Femur (tissue), 1 donor: ENCODE data around the gene HLA-DRB5.
"Not testable (repeated sequence)": the region's sequence is repeated elsewhere in the genome, so short reads cannot be mapped to it uniquely, and the experiment has no call there.

ENCODE experiments used
- DNase-seq: peaks from one replicate; pipeline ENCODE4 v3.0.0-alpha.2; 2017

The HLA-DRB5 gene

GRCh38 chr6:32529697-32530430 is at the start of gene HLA-DRB5:
TSS of gene HLA-DRB5 (minus strand) at chr6:32530287. CDS start at chr6:32530224, 63 bp downstream.
- DNase-seq = no peak

- no peak for DNase-seq
These were observed 48.9 kb upstream of the HLA-DRB5 start for GRCh38 chr6:32578962-32579361.

DNA sequence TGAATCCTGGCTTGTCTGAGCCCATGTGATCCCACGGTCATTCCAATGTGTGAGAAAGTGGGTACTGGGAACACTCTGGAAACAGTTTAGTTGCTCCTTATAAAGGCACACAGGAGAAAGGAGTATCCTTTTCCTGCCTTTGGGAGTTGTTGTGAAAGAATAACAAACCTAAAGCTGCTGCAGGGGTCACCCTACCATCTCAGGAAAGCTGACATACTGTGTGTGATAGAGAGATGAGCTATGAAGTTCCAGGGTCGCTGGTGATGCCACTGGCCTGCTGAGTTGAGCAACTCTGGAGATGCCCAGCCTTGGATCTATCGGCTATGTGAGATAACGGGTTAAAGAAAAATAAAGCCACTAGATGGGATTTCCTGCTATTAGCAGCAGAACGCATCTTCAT is 47.4 kb upstream of the HLA-DRB5 start:
- not testable (repeated sequence) for DNase-seq

DNA sequence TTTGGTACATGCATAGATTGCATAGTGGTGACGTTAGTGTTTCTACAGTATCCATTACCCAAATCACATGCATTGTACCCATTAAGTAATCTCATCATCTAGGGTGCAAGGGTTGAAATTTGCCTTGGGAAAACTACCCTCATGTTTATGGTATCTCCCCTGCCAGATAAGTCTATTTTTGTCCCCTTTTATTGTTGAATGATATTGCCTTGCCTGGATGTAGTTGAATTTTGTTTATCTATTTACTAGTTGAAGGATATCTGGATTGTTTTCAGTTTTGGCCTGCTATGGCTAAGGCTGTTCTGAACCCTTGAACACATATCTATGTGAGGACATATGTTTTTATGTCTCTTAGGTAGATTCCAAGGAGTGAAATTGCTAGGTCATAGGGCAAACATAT is 46.2 kb upstream of the HLA-DRB5 start:
- DNase-seq = no peak

- no peak for DNase-seq
These were observed 40.3 kb upstream of the HLA-DRB5 start for GRCh38 chr6:32570363-32570905.

GRCh38 chr6:32568561-32568960 is 38.5 kb upstream of the HLA-DRB5 start:
- no peak for DNase-seq

DNA sequence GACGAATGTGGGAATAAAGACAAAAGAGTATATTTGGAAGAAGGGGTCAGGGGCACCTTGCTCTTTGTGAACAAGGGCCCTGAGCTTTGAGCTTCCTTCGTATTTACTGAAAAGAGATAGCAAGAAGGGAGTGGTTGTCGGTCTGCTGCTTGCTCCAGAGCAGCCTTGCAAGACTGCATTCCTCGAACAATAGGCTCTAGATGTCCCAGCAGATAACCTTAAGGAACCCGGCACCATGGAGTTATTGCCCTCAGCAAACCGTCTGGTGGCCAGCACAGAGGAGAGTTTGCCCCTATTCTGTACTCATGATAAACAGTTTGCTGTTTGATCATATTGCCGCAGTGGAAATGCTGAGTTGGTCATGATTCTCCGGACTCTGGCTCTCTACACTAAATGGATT is 36.9 kb upstream of the HLA-DRB5 start:
- no peak for DNase-seq

DNA sequence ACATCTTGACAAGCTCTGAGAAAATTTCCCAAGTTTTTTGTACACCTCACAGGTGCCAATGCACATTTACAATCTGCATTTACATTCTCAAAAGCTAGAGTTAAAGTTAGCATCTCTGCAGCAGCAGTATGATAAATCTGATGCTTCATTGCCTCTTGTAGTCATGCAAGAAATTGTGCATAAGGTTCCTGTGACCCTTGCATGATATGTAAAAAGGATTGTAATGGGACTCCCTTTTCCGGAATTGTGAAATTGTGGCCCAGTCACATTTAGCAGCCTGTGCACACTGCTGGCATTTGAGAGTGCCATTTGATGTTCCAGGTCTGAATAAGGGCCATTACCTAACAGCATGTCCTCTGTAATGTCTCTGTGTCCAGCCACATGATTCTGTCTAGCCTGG is 35.4 kb upstream of the HLA-DRB5 start:
- DNase-seq = no peak

DNA sequence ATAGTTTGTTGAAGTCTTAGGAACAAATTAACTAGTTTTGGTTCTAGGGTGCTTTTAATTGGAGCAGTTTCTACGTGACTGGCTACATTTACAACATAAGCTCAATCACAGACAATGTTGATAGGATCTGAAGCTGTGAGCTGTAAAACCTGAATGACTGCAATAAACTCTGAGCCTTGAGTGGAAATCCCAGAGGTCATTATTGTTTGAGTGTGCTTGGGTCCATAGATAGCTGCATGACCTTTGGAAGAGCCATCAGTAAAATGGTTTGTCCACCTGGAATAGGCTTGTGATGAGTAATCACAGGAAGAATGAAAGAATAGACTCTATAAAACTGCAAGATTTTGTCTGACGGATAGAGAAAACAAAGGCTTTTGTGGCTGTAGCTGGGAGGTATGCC is 32.9 kb upstream of the HLA-DRB5 start:
- no peak for DNase-seq

DNA sequence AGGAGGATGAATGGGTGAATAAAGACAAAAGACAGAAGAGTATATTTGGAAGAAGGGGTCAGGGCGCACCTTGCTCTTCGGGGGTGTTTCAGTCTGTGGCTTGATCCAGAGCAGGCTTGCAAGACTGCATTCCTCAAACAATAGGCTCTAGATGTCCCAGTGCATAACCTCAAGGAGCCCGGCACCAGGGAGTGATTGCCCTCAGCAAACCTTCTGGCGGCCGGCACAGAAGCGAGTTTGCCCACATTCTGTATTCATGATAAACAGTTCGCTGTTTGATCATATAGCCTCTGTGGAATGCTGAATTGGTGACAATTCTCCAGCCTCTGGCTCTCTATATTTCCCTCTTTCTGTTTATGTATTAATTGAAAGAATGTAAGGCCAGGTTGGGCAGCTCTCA is 29.7 kb upstream of the HLA-DRB5 start:
- no peak for DNase-seq

DNA sequence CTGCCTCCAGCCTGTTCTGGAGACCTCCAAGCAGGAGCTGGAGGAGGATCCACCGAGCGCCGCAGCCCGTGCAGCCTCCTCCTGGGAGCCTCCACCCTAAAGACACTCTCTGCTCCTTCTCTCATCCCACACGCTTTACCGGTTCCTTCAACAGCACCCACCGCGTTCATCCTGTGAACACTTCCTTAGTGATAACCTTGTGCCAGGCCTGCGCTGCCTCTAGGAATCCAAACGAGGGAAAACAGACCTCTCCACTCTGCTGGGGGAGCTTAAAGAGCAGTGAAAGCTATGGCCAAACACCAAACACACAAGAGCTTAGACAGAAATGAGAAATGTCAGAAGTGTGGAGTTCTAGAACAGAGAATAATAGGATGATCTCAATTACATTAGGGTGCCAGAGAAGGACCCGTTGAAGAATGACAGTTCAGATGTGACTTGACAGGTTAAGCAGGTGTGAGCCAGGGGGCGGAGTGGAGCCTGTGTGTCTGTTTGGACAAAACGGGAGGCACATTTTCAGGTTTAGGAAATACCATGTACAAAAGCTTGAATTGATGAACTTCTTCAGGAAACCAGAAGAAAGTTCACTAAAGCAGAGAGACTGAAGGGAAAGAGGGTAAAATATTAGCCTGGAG is 28.5 kb upstream of the HLA-DRB5 start:
- no peak for DNase-seq

DNA sequence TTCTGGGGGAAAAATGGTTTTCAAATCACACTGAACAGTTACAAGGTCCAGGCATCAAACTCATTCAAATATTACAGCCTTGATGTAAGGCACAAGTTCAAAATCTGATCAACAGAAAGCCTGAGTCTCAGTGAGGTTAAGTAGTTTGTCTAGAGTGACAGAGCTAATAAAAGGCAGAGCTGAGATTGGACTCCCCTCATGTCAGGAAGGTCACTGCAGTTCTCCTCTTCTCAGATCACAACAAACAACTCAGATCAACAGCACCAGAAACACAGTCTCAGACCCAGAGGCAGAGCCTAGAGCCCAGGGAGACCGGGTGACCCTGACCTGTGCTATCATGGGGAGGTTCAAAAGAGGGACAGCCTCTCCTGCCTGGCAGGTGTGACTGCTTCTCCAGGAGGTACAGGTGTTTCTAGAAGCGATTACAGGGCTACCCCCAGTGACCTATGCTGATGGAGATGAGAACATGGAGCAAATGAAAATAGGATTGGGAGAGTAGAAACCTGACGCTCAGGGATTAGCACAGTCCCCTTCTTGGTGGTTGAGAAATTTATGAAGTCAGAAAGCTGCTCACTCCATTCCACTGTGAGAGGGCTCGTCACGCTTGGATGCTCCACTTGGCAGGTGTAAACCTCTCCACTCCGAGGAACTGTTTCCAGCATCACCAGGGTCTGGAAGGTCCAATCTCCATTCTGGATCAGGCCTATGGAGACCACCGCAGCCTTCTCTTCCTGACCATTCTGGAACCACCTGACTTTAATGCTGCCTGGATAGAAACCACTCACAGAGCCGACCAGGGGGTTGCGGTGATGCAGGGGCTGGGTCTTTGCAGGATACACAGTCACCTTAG is 24.3 kb upstream of the HLA-DRB5 start:
- DNase-seq = no peak

- DNase-seq = no peak
These were observed 23.1 kb upstream of the HLA-DRB5 start for GRCh38 chr6:32553037-32553742.

GRCh38 chr6:32551410-32551809 is 21.3 kb upstream of the HLA-DRB5 start:
- DNase-seq = no peak

DNA sequence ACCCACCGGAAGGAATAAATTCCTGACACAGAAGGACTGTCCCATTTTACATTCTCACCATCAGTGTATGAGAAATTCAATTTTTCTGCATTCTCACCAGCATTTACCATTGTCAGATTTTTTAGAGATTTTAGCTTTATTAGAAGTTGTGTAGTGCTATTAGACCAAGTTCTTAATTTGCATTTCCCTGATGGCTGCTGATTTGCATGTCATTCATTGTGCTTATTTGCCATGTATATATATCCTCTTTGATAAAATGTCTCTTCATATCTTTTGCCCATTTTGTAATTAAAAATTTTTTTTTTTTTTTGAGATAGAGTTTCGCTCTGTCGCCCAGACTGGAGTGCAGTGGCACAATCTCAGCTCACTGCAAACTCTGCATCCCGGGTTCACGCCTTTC is 9.8 kb upstream of the HLA-DRB5 start:
- no peak for DNase-seq

GRCh38 chr6:32530431-32530793 is 325 bp upstream of the HLA-DRB5 start:
- DNase-seq = not testable (repeated sequence)

DNA sequence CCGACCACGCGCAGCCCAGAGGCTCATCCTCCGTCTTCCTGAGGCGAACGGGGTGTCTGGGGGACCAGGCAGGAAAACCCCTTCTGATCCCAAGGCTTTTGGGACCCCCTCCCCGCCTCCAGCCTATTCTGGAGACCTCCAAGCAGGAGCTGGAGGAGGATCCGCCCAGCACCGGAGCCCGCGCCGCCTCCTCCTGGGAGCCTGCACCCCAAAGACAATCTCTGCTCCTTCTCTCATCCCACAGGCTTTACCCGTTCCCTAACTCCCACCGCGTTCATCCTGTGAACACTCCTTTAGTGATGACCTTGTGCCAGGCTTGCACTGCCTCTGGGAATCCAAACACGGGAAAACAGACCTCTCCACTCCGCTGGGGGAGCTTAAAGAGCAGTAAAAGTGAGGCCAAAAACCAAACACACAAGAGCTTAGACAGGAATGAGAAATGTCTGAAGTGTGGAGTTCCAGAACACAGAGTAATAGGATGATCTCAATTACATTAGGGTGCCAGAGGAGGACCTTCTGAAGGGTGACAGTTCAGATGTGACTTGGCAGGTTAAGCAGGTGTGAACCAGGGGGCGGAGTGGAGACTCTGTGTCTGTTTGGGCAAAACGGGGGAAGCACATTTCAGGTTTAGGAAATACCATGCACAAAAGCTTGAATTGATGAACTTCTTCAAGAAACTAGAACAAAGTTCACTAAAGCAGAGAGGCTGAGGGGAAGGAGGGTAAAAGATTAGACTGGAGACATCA is 7.6 kb downstream of the HLA-DRB5 start:
- DNase-seq = no peak

DNA sequence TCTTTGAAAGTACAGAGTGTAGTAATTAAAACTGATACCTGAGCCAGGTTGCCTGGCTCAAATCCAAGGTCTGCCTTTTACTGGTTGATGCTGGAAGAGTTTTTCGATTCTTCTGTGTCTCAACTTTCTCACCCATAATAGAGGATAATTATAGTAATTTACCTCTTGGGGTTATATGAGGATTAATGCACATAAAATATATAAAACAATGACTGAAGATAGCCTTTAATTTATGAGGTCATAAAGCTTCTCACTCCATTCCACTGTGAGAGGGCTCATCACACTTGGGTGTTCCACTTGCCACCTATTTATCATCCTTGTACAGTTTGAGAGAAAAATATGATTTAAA is 10.2 kb downstream of the HLA-DRB5 start:
- no peak for DNase-seq

GRCh38 chr6:32519118-32519909 is 10.8 kb downstream of the HLA-DRB5 start:
- DNase-seq = no peak

DNA sequence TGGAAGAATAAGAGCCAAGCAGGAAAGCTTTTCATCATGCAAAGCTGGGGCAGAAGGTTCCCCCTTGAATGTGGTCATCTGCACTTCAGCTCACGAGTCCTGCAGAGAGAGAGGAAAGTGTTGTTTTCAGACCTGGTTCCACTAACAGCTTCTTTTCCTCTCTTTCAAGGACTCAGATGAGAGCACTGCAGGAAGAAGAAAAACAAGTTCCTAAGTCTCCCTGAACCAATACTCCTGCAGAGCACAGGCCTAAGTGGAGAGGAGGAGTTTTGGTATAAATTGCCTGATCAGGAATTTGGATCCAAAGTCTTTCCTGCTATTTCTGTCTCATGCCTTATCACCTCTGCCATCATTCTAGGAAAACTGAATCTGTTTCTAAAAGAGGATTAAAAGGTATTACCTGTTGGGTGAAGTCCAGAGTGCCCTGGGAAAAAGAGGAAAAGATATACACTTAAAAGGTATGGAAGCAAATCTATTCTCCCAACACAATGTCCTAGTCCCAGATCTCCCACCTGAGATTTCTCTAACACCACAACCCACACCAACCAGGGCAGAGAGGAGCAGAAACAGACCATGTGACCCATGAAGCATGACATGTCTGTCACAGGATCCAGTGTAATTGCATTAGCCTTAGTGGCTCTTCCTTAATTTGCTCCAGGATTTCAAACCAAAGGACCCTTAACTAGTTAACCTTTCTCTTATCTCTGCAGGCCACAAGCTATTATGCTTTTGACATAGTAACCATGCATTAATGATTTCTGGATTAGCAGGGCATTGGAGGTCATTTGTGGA is 12.2 kb downstream of the HLA-DRB5 start:
- DNase-seq = no peak

DNA sequence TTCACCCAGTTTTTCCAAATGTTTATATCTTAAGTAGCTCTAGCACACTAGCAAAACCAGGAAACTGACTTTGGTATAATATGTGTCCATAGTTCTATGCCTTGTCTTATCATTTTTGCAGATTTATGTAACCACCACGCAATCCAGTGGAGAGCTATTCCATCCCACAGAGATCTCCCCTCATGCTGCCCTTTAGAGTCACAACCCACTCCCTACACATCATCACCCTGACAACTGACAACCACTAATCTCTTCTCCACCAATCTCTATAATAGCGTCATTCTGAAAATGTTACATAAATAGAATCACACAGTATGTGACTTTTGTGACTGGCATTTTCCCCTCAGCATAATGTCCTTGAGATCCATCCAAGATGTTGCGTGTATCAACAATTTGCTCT is 29.1 kb downstream of the HLA-DRB5 start:
- DNase-seq = no peak
